HPDE6-E6E7 (cell line): ENCODE measurements around the gene STRN3.
A peak's percentile ranks its signal among the peaks of the same experiment; 100 is the strongest.
"Not testable (repeated sequence)": the region's sequence is repeated elsewhere in the genome, so short reads cannot be mapped to it uniquely, and the experiment has no call there.

ENCODE experiments used
- DNase-seq: peaks from one replicate; pipeline ENCODE4 v3.0.0; 2011; ENCODE audit warnings: missing footprints; ENCODE audit errors: extremely low spot score

Gene STRN3

GRCh38 chr14:31000629-31001338 is 25.4 kb downstream of the STRN3 start:
- no peak for DNase-seq

DNA sequence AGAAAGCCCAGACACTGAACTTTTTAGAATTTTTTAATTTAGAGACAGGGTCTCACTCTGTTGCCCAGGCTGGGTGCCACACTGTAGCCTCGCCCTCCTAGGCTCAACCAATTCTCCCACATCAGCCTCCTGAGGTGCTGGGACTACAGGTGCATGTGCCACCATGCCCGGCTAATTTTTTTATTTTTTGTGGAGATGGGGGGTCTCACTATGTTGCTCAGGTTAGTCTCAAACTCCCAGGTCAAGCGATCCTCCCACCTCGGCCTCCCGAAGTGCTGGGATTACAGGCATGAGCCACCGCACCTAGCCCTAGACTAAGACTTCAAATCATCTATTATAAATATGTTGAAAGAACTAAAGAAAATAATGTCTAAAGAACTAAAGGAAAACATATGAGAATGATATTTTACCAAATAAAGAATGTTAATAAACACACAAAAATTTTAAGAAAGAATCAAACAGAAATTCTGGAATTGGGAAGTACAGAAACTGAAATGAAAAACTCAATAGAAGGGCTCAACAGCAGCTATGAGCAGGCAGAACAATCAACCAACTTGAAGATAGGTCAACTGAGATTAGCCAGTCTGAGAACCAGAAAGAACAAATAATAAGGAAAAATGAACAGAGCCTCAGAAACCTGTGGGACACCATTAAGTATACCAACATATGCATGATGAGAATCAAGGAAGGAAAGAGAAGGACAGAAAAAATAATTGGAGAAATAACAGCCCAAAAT is 27.0 kb downstream of the STRN3 start:
- no peak for DNase-seq

- no peak for DNase-seq
Observed at GRCh38 chr14:30998100-30998706, 28.0 kb downstream of the STRN3 start.

- DNase-seq, result no peak
Observed at GRCh38 chr14:30996892-30997659, 29.1 kb downstream of the STRN3 start.

GRCh38 chr14:30995689-30996088 is 30.5 kb downstream of the STRN3 start:
- no peak for DNase-seq

- no peak for DNase-seq
Observed at GRCh38 chr14:30994681-30995620, 31.2 kb downstream of the STRN3 start.

DNA sequence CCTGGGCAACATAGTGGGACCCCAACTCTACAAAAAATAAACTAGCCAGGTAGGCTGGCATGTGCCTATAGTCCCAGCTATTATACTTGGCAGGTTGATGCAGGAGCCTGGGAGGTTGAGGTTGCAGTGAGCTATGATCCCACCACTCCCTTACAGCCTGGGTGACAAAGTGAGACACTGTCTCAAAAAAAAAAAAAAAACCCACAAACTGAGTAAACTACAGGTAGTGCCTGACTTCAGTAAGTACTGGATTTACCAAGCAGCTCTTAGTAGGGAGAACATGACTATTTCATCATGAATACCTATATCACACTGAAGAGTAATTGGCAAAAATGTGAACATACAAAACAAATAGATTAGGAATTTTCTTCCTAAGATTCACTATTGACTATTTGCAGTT is 33.1 kb downstream of the STRN3 start:
- DNase-seq, result no peak

DNA sequence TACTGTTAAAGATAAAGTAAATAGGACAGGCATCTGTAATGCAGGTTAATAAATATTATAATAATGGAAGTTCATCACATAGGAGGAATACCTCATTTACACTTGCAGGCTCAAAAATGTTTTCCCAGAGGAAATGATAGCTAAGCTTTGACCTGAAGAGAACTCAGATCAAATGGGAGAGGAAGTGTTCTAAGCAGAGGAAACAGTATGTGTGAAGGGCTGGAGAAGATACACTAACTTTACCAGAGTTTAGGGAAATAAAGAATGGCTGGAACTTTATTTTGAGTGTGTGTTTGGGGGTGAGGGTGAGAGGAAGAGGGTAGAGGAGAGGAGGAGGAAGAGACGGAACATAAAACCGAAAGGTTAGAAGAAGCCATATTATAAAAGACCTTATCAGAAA is 34.8 kb downstream of the STRN3 start:
- DNase-seq, result no peak

DNA sequence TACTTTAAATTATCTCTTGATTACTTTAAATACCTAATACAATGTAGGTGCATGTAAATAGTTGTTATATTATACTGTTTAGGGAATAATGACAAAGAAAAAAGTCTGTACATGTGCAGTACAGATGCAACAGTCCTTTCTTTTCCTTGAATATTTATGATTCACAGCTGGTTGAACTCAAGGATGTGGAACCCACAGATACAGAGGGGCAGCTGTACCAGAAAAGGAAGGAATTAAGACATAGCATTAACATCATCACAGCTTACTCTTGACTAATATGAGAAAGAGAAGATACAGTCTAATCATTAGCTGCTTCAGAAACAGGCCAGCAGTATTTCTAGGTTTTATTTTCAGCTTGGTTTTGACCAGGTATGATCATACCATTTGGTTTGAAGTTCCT is 35.4 kb downstream of the STRN3 start:
- DNase-seq, result no peak

- no peak for DNase-seq
Observed at GRCh38 chr14:30988509-30988908, 37.7 kb downstream of the STRN3 start.

DNA sequence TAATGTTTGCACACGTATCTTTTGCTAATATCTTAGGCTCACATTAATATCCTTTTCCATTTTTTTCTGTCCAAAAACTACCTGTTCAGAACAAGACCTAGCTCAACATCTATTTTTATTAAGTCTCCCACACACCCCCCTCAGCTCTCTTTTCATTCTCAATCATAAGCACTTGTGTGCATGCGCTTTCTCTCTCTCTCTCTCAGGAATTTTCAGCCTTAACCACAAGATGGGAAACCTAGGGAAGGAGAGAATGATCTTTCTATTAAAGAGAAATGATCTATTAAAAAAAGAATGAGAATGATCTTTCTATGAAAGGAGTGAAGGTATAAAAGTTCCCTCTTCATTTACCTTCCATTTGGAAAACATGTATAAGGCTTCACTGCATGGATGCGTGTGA is 40.4 kb downstream of the STRN3 start:
- DNase-seq, result no peak

GRCh38 chr14:30983858-30984257 is 42.3 kb downstream of the STRN3 start:
- no peak for DNase-seq

GRCh38 chr14:30982533-30982932 is 43.6 kb downstream of the STRN3 start:
- DNase-seq, result no peak

- DNase-seq, result no peak
Observed at GRCh38 chr14:30980980-30981379, 45.2 kb downstream of the STRN3 start.

DNA sequence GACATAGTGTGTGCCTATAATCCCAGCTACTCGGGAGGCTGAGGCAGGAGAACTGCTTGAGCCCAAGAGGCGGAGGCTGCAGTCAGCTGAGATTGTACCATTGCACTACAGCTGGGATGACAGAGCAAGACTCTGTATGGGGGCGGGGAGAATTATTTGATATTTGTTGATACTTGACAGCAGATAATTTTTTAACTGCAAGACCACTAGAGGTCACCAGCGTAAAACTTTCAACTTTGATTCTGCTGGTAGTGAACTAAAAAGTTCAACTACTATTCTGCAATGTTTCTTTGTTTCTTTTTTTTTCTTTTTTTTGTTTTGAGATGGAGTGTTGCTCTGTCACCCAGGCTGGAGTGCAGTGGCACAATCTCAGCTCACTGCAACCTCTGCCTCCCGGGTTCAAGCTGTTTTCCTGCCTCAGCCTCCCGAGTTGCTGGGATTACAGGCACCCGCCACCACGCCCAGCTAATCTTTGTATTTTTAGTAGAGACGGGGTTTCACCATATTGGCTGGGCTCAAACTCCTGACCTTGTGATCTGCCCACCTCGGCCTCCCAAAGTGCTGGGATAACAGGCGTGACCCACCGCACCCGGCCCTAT is 46.0 kb downstream of the STRN3 start:
- peak; percentile 31 for DNase-seq

DNA sequence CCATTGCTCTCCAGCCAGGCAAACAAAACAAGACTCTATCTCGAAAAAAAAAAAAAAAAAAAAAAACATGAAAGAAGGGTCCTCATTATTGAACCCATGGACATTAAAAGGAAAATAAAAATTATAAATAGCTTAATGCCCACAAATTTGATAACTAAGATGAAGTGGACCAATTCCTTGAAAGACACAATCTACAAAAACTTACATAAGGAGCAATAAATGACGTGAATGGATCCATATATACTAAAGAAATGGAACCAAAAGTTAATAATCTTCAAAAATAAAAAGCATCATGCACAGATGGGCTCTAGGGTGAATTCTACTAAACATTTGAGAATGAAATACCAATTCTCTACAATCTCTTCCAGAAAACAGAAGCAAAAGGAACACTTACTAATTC is 48.4 kb downstream of the STRN3 start:
- no peak for DNase-seq

DNA sequence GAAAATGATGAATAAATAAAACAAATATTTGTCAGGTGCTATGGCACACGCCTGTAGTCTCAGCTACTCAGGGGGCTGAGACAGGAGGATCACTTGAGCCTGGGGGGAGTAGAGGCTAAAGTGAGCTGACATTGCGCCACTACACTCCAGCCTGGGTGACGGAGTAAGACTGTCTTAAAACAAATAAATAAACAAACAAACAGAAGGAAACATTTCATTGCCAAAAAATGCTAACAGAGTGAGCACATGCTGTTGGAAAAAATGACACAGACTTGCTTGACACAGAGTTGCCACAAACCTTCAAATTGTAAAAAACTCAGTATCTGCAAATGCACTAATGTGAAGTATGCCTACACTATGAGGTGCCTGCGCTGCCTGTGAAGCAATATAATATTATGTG is 51.6 kb downstream of the STRN3 start:
- DNase-seq, result no peak

DNA sequence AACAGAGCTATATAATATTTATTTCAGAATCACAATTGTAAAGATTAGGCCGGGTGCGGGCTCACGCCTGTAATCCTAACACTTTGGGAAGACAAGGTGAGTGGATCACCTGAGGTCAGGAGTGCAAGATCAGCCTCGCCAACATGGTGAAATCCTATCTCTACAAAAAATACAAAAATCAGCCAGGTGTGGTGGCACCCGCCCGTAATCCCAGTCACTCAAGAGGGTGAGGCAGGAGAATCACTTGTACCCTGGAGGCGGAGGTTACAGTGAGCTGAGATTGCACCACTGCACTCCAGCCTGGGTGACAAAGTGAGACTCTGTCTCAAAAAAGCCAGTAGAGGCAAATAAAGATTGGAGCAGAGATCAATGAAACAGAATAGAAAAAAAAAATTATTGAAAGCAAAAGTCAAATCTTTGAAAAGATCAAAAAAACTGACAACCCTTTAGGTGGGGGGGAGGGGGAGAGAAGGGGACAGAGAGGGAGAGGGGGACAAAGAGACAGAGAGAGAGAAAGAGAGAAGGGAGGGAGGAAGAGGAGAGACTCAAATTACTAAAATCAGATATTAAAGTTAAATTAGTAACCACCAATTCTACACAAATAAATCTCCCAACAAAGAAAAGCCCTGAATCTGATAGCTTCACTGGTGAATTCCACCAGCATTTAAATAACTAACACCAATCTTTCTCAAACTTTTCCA is 53.1 kb downstream of the STRN3 start:
- no peak for DNase-seq

GRCh38 chr14:30972036-30972732 is 54.0 kb downstream of the STRN3 start:
- DNase-seq, result not testable (repeated sequence)
